Central memory CD4-positive, alpha-beta T cell (primary cell): ENCODE measurements around the gene KCNQ2.

Experiments used
- DNase-seq: peaks from one replicate; pipeline ENCODE4 v3.0.0; 2022

Gene KCNQ2

DNA sequence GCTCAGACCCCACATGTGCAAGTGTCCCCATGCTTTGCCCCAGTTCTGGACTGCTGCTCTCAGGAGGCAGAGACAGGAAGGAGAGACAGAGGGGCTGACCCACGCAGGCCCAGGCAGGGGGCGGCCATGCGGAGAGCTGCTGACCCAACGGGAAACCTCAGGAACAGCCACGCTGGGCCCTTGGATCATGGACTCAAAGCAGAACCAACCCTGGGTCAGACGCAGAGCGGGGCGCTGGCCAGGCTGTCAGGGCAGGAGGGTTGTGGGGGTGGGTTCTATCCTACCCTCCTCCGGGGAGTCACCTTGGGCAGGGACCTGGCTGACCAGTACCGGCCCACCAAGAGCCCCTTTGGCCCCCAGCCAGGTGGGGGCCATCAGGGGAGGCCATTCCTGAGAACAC is 2.0 kb downstream of the KCNQ2 start:
- no peak for DNase-seq

GRCh38 chr20:63469713-63470101 is 2.7 kb downstream of the KCNQ2 start:
- no peak for DNase-seq

- DNase-seq = no peak
Measured at GRCh38 chr20:63469019-63469712, 3.3 kb downstream of the KCNQ2 start.

- no peak for DNase-seq
Measured at GRCh38 chr20:63468421-63468820, 4.0 kb downstream of the KCNQ2 start.

- DNase-seq = no peak
Measured at GRCh38 chr20:63467294-63468083, 5.0 kb downstream of the KCNQ2 start.

GRCh38 chr20:63466861-63467260 is 5.6 kb downstream of the KCNQ2 start:
- DNase-seq = no peak

DNA sequence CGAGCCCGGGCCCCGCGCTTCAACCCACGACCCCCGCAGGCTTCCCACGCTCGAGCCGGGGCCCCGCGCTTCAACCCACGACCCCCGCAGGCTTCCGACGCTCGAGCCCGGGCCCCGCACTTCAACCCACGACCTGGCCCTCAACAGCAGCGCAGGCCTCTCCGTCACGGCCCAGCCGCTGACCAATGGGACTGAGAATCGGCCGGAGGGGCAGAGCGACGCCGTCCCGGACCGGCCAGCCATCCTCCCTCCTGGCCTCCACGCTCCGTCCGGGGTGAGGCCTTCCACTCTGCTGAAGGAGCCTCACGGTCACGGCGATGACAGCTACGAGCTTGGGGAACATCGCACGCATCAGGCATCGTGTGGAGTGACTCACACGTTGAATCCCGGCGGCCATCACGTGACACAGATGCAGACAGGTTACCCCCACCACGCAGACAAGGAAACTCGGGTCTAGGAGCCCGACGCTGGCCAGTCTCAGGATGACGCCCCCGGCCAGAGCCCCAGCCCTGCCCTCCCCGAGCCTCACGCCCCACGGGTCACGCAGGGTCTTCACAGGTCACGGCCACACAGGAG is 6.1 kb downstream of the KCNQ2 start:
- DNase-seq = no peak

GRCh38 chr20:63465380-63466249 is 6.8 kb downstream of the KCNQ2 start:
- DNase-seq = no peak

DNA sequence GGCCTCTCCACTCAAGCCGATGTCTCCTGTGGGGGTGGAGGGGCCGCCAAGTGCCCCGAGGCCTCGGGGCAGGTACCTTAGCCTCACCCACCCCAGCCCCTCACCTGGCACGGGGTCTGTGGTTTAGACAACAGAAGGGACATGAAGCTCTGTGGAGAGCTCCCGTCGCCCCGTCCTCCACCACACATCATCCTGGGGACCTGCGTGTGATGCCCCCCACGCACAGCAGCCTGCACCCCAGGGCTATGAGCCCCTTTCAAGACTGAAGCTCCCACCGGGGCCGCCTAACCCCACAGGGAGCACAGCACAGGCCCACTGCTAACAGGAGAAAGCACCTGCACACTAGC is 8.2 kb downstream of the KCNQ2 start:
- no peak for DNase-seq

GRCh38 chr20:63463400-63464288 is 8.8 kb downstream of the KCNQ2 start:
- DNase-seq = no peak

- no peak for DNase-seq
Measured at GRCh38 chr20:63462244-63462643, 10.2 kb downstream of the KCNQ2 start.

GRCh38 chr20:63461104-63461763 is 11.2 kb downstream of the KCNQ2 start:
- DNase-seq = no peak

DNA sequence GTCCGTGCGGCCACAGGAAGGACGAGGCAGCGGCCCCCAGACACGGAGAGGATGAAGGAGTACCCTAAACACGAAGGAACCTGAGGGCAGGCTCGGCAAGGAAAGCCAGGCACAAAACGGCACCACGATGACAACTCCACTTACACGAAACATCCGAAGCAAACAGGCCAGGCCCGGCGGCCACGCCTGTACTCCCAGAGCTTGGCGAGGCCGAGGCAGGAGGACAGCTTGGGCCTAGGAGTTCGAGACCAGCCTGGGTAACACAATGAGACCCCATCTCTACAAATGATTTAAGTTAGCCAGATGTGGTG is 13.4 kb downstream of the KCNQ2 start:
- no peak for DNase-seq

DNA sequence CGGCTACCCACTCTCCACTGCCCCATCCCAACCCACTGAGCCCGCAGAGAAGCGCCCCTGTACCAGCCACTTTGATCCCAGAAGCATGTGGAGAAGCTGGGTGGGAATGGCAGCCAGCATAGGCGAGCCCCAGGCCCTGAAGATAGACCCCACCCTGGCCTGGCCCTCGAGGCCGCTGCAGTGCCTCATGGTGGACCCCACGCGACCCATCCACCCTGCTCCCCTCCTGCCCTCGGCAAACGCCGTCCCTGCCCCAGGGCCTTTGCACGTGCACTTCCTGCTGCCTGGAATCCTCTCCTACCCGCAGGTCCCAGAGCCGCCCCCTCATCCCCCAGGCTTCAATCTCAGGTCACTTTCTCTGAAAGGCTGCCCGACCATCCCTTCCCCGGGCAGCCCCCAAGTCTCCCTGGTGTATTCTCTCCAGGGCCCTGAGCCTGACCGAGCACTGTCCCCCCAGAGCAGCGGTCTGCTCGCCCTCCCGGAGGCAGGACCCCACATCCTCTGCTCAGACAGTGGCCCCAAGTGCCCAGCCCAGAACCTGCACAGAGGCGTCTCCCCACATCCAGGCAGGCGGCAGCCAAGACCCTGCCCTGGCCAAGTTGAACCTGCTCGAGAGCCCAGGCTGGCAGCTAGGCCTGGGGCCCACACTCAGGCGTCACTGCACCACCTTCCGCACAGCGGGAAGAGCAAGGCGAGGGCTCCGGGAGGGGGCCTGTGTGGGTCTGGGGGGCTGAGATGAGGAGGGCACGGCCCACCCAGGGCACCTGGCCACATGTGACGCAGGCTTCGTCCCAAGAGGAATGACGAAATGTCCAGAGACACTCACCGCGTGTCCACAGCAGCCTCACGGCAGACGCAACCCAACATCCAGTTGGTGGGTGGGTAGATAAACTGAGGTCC is 14.0 kb downstream of the KCNQ2 start:
- no peak for DNase-seq

DNA sequence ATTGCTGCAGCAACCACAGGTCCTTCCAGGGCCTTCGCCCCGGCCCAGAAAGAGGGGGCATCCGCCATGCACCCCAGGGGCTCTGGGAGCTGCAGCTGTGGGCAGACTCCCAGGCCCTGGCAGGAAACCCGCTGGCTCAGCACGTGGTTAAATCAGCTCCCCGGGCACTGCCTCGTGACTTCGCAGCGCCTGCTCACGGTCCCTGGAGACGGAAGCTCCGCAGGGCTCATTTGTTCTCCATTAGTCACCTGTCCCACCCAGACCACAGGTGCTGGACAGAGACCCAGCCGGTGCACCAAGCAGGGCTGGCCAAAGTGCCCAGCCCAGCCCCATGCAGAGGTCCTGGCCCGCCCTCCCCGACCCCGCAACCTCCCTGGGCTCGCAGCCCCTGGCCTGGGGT is 14.7 kb downstream of the KCNQ2 start:
- DNase-seq = no peak

- DNase-seq = no peak
Measured at GRCh38 chr20:63456429-63457284, 15.8 kb downstream of the KCNQ2 start.

DNA sequence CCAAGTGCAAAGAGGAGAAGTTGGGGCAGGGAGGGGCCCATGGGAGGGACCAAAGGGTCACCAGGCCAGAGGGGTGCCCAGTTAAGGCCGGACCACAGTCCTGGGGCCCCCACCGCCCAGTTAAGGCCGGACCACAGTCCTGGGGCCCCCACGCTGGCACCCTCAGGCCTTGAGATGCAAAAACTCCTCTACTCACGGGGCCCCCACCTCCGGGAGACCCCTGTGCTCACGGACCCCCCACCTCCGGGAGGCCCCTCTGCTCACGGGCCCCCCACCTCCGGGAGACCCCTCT is 16.9 kb downstream of the KCNQ2 start:
- no peak for DNase-seq

GRCh38 chr20:63454731-63455567 is 17.5 kb downstream of the KCNQ2 start:
- no peak for DNase-seq
